Esophagus muscularis mucosa (tissue), 3 donors: ENCODE measurements around the gene FANCD2.

Experiments used
- POLR2A ChIP-seq: fragments of 450-650 bp; IDR thresholded peaks from one replicate; pipeline ENCODE4 v1.6.1; 2017; ENCODE audit warnings: antibody characterized with exemption, moderate library complexity, mild to moderate bottlenecking, low read depth
- TF ChIP-seq, protein P1 (sequence below), 3 experiments: fragments of 200-600 bp in 2 of 3; fragments of 450-650 bp in 1 of 3; sonication (generic) in 2 of 3; IDR thresholded peaks; one replicate each; pipeline ENCODE4 v1.5.1; 2017 to 2019; ENCODE audit warnings: antibody characterized with exemption in 3 of 3, mild to moderate bottlenecking in 2 of 3, moderate library complexity in 1 of 3

DNA sequence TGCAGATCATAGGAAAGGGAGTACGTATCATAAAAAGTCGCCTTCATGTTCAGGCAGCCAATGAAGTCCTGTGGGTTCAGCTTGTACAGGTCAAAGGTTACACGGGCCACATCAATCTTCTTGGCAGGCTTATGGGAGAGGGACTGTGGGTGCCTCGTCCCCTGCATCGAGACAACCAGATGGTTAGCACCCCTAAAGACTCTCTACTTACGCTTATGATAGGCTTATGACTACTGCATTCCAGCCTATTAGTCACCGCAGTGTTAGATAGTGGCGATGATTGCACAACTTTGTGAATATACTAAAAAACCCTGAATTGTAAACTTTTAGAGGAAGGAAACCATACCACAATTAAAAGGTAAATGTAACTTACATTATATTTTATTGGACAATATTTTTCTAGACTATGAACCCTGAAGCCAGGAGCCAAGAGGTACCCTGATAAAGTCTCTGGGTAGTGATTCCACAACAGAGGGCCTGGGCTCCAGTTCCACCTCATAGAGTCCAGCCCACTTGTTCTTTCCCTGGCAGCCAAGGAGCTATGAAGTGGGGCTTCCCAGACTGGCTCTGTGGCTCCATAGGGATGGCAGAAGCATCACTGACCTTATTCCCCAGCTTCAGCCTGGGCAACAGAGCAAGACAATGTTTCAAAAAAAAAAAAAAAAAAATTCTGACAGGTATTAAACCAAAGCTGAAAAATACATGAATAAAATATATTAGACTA is 2.5 kb upstream of the FANCD2 start:
- TF ChIP-seq, protein P1, sequence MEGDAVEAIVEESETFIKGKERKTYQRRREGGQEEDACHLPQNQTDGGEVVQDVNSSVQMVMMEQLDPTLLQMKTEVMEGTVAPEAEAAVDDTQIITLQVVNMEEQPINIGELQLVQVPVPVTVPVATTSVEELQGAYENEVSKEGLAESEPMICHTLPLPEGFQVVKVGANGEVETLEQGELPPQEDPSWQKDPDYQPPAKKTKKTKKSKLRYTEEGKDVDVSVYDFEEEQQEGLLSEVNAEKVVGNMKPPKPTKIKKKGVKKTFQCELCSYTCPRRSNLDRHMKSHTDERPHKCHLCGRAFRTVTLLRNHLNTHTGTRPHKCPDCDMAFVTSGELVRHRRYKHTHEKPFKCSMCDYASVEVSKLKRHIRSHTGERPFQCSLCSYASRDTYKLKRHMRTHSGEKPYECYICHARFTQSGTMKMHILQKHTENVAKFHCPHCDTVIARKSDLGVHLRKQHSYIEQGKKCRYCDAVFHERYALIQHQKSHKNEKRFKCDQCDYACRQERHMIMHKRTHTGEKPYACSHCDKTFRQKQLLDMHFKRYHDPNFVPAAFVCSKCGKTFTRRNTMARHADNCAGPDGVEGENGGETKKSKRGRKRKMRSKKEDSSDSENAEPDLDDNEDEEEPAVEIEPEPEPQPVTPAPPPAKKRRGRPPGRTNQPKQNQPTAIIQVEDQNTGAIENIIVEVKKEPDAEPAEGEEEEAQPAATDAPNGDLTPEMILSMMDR (IDR thresholded peaks at IDR 0.05) = no peak
- no peak for TF ChIP-seq POLR2A
